Smooth muscle cell (in vitro differentiated cells): ENCODE data around the gene PPP1R3G. TPM values are rescaled to one million over a fixed set of nuclear protein-coding genes. Genes with fewer than 3 reads are reported as not detected.

ENCODE experiments used
- DNase-seq: peaks from one replicate; lab custom pipeline; 2025; ENCODE audit not compliant: unreplicated experiment; lab: John Stamatoyannopoulos, UW
- H2AFZ ChIP-seq: fragments of 200-600 bp; sonication (generic); 2 replicates; pipeline ENCODE4 v1.6.0; 2016; ENCODE audit warnings: antibody characterized with exemption, low read depth, mild to moderate bottlenecking
- H3F3A ChIP-seq: fragments of 200-600 bp; sonication (generic); 2 replicates; pipeline ENCODE4 v1.6.0; 2017; ENCODE audit warnings: antibody characterized with exemption, low read depth
- H3K27ac ChIP-seq: fragments of 200-600 bp; sonication (generic); 2 replicates; pipeline ENCODE4 v1.5.1; 2016; ENCODE audit warnings: low read depth, mild to moderate bottlenecking
- H3K27me3 ChIP-seq: fragments of 200-600 bp; sonication (generic); 2 replicates; pipeline ENCODE4 v1.6.1; 2016; ENCODE audit warnings: low read depth, mild to moderate bottlenecking
- H3K36me3 ChIP-seq: fragments of 200-600 bp; sonication (generic); 2 replicates; pipeline ENCODE4 v1.5.1; 2016; ENCODE audit warnings: low read depth
- H3K4me1 ChIP-seq: fragments of 200-600 bp; sonication (generic); 2 replicates; pipeline ENCODE4 v1.5.1; 2016; ENCODE audit warnings: low read depth
- H3K4me2 ChIP-seq: fragments of 200-600 bp; sonication (generic); 2 replicates; pipeline ENCODE4 v1.6.0; 2016; ENCODE audit warnings: mild to moderate bottlenecking
- H3K4me3 ChIP-seq: fragments of 200-600 bp; sonication (generic); 2 replicates; pipeline ENCODE4 v1.5.1; 2016; ENCODE audit warnings: mild to moderate bottlenecking
- H3K79me2 ChIP-seq: fragments of 200-600 bp; sonication (generic); 2 replicates; pipeline ENCODE4 v1.6.0; 2016; ENCODE audit warnings: low read depth, mild to moderate bottlenecking
- H3K9ac ChIP-seq: fragments of 200-600 bp; sonication (generic); 2 replicates; pipeline ENCODE4 v1.6.0; 2016; ENCODE audit warnings: low read depth
- H3K9me3 ChIP-seq: fragments of 200-600 bp; sonication (generic); replicated peaks from 2 replicates; pipeline ENCODE4 v1.5.1; 2016; ENCODE audit warnings: low read depth
- H4K20me1 ChIP-seq: fragments of 200-600 bp; sonication (generic); 2 replicates; pipeline ENCODE4 v1.6.0; 2016; ENCODE audit warnings: low read depth
- CTCF ChIP-seq: fragments of 200-600 bp; sonication (generic); IDR thresholded peaks from 2 replicates; pipeline ENCODE4 v1.5.1; 2017; ENCODE audit warnings: borderline replicate concordance, mild to moderate bottlenecking, antibody characterized with exemption; ENCODE audit not compliant: insufficient read depth, poor library complexity, severe bottlenecking
- WGBS: methylation state at CpG from one replicate; pipeline ENCODE4 v1.1.7; 2016; ENCODE audit warnings: low lambda C conversion rate; 5-methylcytosine and 5-hydroxymethylcytosine counted together
- polyA plus RNA-seq: library from polyadenylated mRNA; unstranded; fragments of >200 nt; fragmentation: Nextera tagmentation; extraction: Ambion mirVana; gene quantifications from 2 replicates; pipeline ENCODE4 v1.2.1, GENCODE V29; 2016
- total RNA-seq: library from RNA; depleted of rRNA; stranded (reverse); fragments of >200 nt; gene quantifications from 2 replicates; pipeline ENCODE4 v1.2.3, GENCODE V29; 2014

The PPP1R3G gene
- total and polyA plus RNA-seq, 2 experiments from 2014 or later: 0.63 to 1.4 TPM

- Histone ChIP-seq H4K20me1 (no peaks in the 10 kb centered on the region), H3K4me2 (peak overlapping the region; percentile 31), H3F3A (peaks cover 14% of the 10 kb centered on the region), H3K27me3 (no peaks in the 10 kb centered on the region), H2AFZ (no peak overlapping the region), H3K36me3 (peaks cover 5% of the 10 kb centered on the region), H3K27ac (peak overlapping the region; percentile 52), H3K79me2 (no peaks in the 10 kb centered on the region), H3K9me3 (peaks cover 13% of the 10 kb centered on the region), H3K4me1 (peaks cover 4% of the 10 kb centered on the region), H3K4me3 (no peak overlapping the region), H3K9ac (peak overlapping the region; percentile 7)
- DNase-seq: no peak
- TF ChIP-seq CTCF: no peak
- WGBS: 26% methylated on average over 6 of the region's 6 CpGs
These were observed 30.8 kb upstream of the PPP1R3G start for GRCh38 chr6:5054245-5054873.

GRCh38 chr6:5055118-5055517 lies 30.0 kb upstream of the PPP1R3G start:
- Histone ChIP-seq H4K20me1 (no peaks in the 10 kb centered on the region), H3K27me3 (no peaks in the 10 kb centered on the region), H3K27ac (peak overlapping the region; percentile 52), H3K4me1 (peaks cover 4% of the 10 kb centered on the region), H3K36me3 (peaks cover 5% of the 10 kb centered on the region), H3K9me3 (peaks cover 13% of the 10 kb centered on the region), H3K4me3 (no peak overlapping the region), H2AFZ (no peak overlapping the region), H3K9ac (peak overlapping the region; percentile 7), H3K79me2 (no peaks in the 10 kb centered on the region), H3F3A (peaks cover 14% of the 10 kb centered on the region), H3K4me2 (no peak overlapping the region)
- TF ChIP-seq CTCF: no peak
- no peak for DNase-seq
- 94% methylated on average over 4 of the region's 4 CpGs for WGBS

- no peaks in the 10 kb centered on the region for H4K20me1 ChIP-seq
- H3K4me3 ChIP-seq: no peak overlapping the region
- H3K4me2 ChIP-seq: no peak overlapping the region
- peaks cover 4% of the 10 kb centered on the region for H3K4me1 ChIP-seq
- H3K27ac ChIP-seq: no peak overlapping the region
- H2AFZ ChIP-seq: no peak overlapping the region
- TF ChIP-seq CTCF: no peak
- DNase-seq: no peak
- H3F3A ChIP-seq: peaks cover 12% of the 10 kb centered on the region
- H3K36me3 ChIP-seq: no peaks in the 10 kb centered on the region
- no peaks in the 10 kb centered on the region for H3K9me3 ChIP-seq
- H3K27me3 ChIP-seq: no peaks in the 10 kb centered on the region
- no peak overlapping the region for H3K9ac ChIP-seq
- 93% methylated on average over 8 of the region's 8 CpGs for WGBS
- no peaks in the 10 kb centered on the region for H3K79me2 ChIP-seq
These were observed 26.9 kb upstream of the PPP1R3G start for GRCh38 chr6:5058254-5058653.
